GM21529 (cell line): ENCODE measurements around the gene TUBA1A.
"Not testable (repeated sequence)": the region's sequence is repeated elsewhere in the genome, so short reads cannot be mapped to it uniquely, and the experiment has no call there.

ENCODE experiments used
- ATAC-seq: cut with Tn5 transposase; IDR thresholded peaks from one replicate; pipeline ENCODE4 v1.9.1; 2021; ENCODE audit not compliant: unreplicated experiment

The TUBA1A gene

DNA sequence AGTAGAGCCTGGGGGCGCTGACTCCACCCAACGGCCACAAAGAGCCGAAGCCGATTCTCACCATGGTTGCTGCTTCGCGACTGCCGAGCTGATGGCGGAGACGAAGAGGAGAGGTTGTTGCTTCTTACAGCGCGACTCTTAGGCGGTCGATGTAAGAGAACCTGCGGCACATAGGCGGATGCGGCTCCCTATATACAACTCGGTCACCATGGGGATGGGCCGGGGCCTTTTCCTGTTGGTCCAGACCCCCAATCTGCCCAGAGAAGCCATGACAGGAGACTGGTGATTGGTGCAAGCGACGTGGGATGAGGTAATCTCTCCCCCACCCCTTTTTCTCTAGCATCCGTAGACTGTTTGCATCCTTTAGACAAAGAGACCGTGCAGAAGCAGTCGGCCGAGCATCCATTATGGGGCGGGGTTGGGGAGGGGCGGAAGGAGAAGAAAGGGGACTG, at the start of gene TUBA1A:
Gene TUBA1A, minus strand, starts transcription at position 165 of the 452 bp plus-strand sequence. Its CDS starts 101 bp downstream, at position 64.
- peak; percentile 90 for ATAC-seq

DNA sequence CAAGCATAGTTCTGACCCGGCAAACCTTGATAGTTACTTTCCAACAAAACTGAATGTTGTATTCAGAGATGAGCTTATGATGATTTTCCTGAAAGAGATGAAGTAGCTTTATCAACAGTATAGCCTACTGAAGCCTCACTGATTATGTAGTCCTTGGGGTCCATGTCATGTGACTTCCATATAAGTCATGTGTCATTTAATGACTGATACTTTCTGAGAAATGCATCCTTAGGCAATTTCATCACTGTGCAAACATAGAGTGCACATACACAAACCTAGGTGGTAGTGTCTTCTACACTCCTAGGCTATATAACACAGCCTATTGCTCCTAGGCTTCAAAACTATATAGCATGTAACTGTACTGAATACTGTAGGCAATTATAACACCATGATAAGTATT, 47.5 kb upstream of the TUBA1A start:
- ATAC-seq, result no peak

DNA sequence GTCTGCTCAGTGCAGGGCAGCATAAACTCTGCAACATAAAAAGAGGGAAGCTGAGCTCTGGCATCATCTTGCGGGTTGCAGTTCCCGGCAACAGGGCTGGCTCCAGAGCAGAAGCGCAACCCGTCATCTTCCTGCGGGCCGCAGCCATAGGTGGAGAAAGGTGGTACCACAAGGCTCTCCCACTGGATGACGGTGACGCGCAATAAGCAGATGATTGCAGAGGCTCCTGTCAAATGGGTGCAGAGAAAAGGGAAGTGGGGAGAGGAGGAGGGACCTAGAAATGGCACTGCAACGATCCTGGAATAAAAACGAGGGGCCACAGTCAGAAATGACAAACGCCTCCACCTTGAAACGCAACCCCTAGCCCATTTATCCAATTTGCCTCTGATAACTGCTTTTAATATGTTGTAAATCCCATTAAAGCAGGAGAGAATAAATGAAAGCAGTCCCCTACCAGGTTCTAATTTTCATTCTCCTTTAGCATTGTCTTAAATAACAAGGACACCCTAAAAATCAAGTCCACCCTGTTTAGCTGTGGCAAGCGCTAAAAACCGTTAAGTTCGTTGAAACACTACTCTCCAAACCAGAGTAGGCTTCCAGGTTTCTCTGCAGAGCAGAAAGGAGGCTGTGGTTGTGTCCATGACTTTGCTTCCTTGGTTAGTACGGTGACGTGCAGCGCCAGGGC, 45.1 kb upstream of the TUBA1A start:
- ATAC-seq, result no peak

DNA sequence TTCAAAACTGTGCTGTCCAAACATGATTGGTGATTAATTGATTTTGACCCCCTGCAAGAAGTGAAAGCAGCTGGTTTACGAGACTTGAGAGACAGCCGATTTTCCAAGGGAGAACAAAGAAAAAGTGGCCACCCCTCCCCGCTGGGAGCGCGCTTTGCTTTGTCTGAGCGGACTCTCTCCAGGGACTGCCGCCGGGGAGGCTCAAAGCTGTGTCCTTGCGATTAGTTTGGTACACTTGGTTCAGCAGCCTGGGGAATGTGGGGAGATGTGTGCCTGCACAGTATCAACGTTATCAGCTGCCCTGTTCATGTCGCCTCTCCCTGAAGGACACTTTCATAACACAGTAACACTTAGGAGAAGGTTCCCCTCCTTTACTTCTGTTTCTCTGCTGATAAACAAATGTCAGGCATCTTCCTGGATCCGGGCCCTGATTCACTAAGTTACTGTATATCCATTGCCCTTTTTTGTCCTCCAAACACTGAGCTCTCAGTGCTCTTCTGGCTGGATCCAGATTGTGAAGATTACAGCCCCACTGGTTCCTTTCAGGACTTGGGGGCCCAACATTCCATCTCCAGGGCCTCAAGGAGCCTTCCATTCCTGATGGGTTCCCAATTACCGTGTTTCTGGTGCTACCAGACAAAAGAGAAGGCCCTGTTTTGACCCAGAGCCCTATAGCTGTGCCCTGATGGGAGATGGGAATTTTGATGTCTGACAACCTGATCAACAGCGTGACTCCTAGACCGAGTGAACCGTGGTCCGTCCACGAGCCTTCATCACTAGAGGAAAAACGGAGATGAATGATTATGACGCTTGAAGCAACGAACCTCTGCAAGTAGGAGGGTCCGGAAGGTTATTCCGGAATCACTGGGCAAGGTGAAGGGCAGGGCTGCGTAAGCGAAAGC, 44.3 kb upstream of the TUBA1A start:
- no peak for ATAC-seq

DNA sequence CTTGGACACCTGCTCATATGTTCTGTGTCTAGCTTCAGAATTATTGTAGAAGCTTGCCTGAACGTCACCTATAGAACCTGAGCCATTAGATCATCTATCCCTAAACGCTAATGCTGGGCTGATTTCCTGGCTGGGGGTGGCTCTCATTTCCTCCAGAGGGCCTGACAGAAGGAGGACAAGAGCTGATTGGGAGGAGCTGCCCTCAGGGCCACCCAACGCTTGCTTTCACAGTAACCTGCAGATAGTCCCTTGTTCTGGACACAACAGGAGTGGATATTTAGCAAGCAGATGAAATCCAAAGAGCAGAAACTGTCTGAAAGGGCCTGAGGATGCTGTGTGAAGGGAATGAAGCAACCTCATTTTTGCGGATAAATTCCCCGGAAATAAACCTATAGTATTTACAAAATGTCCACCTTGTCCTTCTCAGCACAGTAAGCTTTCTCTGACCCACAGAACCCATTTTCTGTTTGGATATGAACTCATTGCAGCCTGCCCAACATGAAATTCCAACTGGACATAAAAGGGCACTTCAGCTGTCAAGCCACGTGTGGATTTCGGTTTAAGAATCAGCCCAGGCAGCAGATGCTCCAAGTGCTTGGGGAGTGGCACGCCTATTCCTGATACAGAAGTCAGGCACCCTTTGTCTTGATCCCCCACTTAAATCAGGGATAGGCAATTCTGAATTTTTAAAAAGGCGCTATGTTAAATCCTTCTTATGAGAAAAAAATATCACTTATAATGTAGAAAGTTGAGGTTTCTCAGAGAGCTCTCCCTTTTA, 43.2 kb upstream of the TUBA1A start:
- no peak for ATAC-seq

DNA sequence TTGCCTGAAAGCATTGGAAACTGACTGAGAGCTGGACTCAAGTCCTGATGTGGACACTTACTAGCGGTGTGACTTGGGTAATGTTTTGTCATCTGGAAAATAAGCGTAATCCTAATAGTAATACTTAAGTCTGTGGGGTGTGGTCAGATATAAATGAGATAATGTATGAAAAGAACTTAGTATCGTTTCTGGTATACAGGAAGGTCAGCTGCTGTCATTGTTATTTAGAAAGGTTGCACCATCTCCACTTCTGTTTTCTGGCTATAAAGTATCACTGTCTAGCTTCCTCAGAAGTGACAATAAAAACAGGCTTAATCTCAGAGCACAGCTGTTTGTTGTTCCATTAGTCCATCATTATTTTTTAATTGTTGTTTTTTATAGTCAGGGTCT, 41.9 kb upstream of the TUBA1A start:
- ATAC-seq, result no peak

DNA sequence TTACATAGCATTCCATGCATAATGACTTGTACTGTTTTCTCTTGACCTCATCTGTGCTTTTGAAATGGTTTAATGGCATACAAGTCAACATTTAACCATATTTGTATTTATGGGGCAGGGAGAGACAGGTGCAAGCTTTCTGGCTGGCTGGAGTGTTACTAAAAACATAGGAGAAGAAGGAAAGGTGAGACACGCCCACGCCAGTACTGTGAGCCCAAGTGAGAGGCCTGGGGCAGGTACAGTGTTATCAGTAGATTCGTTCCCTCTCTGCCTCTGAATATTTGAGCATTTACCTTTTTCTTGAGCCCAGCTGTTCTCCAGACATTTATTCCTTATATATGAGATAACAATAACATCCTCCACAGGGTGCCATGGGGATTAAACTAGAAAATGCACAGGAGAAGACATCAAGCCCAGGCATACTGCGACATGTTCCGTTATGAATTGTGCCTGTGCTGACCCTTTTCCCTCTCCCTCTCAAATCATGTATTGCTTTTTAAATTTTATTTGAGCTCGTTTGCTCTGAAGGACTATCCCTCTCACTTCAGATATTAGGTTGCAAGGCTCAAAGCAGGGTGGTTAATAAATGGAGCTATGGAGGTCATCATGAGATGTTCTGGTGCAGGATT, 41.4 kb upstream of the TUBA1A start:
- ATAC-seq, result no peak

DNA sequence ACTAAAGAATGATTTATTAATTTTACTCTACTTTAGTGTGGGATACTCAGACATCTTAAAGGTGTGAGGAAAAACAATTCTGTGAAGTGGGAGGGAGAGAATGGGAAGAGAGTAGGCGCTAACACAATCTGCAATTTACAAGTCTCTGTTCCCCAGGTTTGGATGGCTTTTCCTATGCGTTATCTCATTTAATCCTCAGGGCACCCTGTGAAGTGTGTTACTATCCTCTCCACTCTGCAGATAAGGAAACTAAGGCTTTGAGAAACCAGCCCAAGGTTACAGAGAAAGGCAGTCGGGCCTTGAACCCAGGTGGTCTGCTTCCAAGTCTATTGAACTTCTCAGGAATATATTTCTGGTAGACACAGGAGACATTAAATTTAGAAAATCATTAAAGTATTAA, 39.8 kb upstream of the TUBA1A start:
- no peak for ATAC-seq

DNA sequence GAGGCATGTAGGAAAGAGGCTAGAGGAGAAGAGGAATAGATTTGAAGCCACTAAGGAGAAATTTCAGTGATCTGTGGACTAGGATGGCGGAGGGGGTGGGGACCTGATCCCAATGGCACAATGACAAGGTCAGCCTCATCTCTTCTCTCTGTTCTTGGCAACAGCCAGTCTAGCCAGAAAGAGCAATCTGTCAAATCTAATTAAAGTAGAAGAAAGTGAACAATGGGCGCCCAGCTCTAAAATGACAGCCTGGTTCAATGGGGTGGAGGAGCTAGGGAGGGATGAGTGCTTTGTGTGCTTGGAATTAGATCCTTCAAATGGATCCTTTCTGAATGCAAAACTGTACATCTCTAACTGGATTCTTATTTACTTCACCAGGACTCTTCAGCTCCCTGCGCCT, 38.8 kb upstream of the TUBA1A start:
- ATAC-seq, result no peak

DNA sequence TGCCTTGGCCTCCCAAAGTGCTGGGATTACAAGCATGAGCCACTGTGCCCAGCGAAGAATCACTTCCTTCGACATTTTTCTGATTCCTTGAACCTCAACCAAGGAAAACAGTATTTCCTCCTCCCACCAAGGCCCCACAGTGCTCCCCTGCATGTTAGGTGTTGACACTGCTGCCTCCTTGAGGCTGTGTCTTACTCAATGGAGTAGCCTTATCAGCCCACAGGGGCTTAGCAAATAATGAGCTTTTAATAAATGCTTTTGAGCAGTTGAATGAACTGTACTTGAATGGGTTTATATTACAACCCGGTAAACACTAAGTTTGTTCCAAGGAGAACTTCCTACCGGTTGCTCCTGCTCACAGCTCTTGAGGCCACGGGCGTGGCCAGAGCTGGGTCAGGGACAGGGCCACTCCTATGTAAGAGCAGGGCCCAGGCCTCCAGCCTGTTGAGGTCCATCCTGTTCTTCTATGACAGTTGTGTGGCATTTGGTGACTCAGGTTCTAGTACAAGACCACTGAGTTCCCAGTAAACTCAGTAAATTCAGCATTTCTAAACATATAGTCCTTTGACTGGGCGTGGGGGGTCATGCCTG, 36.8 kb upstream of the TUBA1A start:
- ATAC-seq, result no peak

DNA sequence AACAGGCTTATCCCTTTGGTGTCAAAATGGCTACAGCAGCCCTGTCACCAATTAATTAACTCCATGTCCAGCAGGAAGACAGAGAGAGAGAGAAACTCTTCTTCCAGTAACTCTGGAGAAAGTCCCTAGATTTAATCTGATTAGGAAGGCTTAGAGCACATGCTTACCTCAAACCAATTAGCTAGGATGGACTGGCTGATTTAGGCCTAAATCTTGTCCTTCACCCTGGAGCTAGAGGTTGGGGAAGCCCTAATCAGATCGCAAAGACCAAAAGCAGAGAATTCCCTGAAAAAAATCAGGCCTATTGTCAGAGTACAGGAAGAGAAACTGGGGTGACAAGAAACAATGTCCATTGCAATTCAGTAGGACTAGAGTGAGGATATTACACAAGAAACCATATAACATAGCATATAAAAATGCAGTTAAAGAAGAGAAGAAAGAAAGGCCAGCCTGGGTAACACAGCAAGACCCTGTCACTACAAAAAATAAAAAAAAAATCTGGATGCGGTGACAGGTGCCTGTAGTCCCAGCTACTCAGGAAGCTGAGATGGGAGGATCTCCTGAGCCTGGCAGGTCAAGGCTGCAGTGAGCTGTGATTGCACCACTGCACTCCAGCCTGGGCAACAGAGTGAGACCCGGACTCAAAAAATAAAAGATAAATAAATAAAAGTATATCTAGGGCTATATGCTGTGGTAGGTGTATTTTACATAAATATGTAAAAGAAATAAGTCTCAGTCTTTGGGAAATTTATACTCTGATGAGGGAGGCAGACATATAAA, 34.9 kb upstream of the TUBA1A start:
- ATAC-seq, result no peak

DNA sequence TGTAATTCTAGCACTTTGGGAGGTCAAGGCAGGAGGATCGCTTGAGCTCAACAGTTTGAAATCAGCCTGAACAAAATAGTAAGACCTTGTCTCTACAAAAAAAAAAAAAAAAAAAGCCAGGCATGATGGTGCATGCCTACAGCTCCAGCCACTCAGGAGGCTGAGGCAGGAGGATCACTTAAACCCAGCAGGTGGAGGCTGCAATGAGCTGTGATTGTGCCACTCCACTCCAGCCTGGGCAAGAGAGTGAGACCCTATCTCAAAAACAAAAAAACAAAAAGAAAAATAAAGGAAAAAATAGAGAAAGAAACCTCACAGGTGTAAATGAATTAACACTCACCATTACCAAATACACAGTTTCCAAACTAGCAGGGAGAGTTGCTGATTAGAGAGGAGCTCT, 34.2 kb upstream of the TUBA1A start:
- ATAC-seq, result no peak

DNA sequence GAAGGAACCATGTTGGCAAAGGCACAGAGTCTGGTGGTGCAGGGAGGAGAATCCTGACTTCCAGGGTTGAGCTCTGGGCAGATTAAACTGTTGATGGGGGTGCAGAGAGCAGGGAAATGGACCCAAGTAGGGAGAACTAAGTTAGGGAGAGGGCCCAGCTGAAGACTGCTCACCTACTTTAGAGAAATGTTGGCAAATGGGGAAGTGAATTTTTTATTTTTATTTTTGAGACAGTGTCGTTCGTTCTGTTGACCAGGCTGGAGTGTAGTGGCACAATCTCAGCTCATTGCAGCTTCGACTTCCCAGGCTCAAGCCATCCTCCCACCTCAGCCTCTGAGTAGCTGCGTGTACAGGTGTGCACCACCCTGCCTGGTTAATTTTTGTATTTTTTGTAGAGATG, 32.1 kb upstream of the TUBA1A start:
- no peak for ATAC-seq

DNA sequence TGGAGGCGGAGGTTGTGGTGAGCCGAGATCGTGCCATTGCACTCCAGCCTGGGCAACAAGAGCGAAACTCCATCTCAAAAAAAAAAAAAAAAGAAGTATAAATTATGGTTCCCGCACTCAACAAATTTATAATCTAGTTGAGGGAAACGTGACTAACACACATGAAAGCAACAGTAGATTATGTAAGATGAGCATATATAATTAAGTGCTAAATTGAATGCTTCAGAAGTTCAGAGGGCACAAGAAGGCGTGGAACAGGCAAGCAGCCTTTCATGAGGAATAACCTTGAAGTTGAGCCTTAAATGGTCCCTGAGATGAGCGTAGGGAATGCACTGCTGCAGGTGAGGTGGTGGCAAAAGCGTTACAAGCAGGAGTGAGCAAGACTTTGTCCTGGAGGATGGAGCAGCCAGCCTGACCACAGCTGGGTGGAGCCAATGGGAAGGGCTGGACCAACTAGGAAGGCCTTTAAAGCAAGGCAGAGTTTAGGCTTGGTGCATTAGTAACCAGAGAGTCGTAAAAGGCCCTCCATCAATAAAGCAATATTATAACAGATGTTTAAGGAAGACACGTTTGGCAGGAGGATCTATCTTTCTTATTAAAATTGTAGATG, 30.6 kb upstream of the TUBA1A start:
- no peak for ATAC-seq

DNA sequence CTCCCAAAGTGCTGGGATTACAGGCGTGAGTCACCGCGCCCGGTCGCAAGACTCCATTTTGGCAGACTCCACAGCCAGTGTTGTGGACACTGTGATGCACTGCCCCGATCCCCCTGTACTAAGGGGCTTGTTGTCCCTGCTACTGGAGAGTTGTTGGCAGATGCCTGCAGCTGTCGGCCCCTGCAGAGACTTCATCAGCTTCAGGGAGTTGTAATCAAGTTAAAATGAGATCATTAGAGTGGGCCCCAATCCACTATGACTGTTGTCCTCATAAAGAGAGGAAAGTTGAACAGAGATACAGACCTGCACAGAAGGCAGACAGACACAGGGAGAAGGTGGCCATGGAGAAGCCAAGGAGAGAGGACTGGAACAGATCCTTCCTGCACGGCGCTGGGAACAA, 23.7 kb upstream of the TUBA1A start:
- no peak for ATAC-seq

DNA sequence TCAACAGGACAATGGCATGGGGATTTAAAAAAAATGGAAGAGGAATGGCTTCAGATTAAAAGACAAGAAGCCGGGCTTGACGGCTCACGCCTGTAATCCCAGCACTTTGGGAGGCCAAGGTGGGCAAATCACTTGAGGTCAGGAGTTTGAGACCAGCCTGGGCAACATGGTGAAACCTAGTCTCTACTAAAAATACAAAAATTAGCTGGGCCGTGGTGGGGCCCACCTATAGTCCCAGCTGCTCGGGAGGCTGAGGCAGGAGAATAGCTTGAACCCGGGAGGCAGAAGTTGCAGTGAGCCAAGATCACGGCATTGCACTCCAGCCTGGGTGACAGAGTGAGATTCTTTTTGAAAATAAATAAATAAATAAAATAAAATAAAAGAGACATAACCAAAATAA, 21.8 kb upstream of the TUBA1A start:
- ATAC-seq, result not testable (repeated sequence)

DNA sequence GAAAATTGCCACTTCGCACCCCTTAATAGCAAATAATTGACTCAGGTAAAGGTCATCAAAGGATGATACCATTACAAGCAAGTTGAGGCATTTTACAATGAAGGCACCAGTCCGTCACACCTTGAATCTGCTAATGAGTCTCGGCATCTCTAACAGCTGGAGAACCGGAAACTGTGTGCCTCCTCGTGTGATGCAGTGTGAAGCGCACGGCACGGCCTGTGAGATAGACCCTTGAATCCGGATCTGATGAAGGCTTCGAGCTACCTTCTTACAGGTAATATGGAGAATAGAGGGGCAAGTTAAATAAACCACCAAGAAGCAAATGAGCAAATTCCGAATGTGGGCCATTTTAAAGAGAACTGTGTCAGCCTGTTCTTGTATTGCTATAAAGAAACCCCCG, 19.8 kb upstream of the TUBA1A start:
- no peak for ATAC-seq

DNA sequence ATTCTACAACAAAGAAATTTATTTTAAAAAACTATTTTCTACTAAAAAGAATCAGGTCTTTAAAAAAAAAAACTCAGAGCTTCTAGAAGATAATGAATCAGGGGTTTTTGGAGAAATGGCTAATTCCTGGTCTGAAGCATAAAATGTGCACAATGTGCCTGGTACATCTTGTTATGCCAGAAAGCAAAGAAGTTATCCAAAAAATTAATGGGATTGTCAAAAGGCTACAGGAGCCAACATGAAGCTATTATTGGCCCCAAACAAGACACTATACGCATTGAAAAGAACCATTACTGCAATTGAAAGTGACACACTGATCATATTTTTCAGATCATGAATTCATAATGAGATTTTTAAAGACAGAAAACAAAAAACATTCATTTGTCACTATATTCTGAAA, 19.3 kb upstream of the TUBA1A start:
- ATAC-seq, result no peak

DNA sequence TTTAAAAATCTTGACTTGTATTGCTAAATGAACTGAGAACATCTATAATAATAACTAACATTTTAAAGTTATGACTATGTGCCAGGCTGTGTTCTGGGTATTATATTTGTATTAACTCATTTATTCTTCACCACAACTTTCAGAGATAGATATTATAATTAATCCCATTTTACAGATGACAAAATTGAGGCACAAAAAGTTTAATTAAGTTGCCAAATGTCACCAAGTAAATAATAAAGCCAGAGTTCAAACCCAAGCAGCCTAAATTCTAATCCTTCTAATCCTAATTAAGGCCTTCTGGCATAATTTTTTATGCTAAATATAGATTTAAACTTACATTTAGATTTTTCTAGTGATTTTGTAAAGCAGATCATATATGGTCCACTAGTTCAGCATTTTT, 17.5 kb upstream of the TUBA1A start:
- no peak for ATAC-seq
